ENCODE data around the gene NRF1.
"Not testable (repeated sequence)": the region's sequence is repeated elsewhere in the genome, so short reads cannot be mapped to it uniquely, and the experiment has no call there.

Gene NRF1

GRCh38 chr7:129784783-129785684, 173.5 kb downstream of the NRF1 start:
- no peak for DNase-seq

DNA sequence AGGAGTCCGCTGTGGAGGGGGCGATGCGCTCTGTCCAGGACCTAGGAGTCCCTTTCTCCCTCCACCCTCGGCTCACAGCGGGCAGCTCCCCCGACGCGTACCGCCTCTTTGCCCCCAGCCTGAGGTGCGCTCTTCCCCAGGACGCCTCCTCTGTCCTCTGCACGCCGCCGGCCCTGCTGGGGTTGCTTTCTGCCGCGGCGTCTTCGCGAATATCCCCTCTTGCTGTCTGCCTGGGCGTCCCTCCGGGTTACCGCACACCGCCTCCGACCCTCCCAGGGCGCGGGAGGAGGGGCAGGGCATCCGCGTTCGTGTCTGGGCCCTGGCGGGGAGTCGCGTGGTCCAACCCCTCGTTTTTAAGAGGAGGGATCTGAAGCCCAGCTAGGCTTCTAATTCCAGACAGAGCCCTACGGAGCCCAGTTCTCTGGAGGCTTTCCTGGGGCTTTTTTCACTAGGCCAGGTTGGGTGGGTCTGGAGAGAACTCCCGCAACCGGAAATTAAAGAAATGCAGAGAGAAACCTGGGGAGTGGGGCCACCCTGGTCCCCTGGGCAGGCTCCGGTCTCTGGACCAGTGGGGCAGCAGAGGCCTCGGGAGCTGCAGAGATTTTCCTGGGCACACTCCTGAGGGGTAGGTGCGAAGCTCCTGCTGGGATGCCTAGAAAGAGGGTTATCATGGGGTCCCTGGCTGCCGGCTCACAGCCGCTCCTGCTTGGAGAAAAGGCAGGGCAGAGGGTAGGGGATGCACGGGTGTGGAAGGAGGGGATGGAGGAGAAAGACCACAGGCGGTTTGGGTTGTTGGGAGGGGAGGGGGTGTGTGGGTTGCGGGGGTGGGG, 174.4 kb downstream of the NRF1 start:
- DNase-seq: no peak

- DNase-seq: no peak
These were observed 175.5 kb downstream of the NRF1 start for GRCh38 chr7:129786825-129787563.

DNA sequence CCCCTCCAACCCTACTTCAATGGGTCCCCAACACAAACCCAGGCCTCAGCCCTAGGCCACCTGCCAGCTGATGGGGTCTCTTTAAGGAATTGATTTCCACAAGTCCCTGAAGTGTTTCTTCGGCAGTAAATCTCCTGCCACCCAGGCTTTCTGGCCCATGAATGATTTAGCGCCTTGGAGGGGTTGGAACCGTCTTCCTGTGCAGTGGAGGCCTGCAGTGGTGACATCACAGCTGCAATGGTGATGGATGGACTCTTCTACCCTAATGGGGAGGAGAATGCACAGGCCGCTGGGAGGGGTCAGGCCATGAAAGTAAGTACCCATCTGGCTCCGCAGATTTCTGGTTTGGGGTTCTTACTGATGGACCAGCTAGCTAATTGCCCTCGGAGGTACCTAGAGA, 177.5 kb downstream of the NRF1 start:
- no peak for DNase-seq

- DNase-seq: no peak
These were observed 178.1 kb downstream of the NRF1 start for GRCh38 chr7:129789652-129790051.

DNA sequence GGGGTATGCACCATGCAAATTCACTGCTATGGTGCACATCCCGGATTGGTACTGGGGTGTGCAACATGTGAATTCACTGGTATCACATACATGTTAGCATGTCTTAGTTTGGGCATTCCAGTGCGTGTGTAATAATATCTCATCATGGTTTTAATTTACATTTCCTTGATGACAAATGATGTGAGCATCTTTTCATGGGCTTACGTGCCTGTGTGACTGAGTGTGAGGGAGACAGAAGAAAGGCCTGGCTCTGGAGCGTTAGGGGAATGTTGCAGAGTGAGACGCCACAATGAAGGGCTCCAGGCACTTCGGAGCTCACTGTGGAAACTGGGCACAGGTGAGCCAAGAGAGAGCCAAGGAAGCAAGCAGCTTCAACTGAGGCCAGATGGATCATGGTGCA, 178.6 kb downstream of the NRF1 start:
- no peak for DNase-seq

DNA sequence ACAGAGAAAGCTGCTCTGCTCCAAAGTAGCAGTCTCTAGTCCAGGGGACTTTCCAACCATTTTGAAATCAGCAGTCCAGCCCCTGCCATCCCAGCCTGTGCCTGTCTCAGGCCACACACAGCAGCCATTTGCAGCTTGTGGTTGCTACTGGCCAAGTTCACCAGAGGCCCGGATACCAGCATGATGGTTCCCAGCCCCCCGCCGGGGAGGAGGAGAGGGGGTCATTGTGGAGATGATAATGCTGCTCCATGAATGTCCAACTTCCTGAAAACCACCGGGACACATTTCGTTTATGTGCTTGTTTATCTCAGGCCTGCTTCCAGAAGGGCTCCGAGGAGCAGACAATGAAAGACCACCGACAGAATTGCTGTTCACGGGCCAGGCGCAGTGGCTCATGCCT, 181.2 kb downstream of the NRF1 start:
- DNase-seq: no peak

- no peak for DNase-seq
These were observed 182.2 kb downstream of the NRF1 start for GRCh38 chr7:129793506-129794310.

DNA sequence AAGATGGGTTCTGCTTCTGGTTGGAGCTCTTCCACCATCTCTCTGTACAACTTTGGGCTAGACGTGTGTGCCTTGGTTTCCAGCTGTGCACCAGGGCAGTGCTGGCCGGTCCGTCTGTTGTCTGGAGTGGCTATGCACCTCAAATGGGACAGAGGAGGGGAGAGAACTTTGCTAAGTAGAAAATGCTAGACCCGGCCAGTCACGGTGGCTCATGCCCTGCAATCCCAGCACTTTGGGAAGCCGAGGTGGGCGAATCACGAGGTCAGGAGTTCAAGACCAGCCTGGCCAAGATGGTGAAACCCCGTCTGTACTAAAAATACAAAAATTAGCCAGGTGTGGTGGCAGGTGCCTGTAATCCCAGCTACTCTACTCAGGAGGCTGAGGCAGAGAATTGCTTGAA, 182.9 kb downstream of the NRF1 start:
- not testable (repeated sequence) for DNase-seq

GRCh38 chr7:129796186-129796775, 184.8 kb downstream of the NRF1 start:
- DNase-seq: no peak

DNA sequence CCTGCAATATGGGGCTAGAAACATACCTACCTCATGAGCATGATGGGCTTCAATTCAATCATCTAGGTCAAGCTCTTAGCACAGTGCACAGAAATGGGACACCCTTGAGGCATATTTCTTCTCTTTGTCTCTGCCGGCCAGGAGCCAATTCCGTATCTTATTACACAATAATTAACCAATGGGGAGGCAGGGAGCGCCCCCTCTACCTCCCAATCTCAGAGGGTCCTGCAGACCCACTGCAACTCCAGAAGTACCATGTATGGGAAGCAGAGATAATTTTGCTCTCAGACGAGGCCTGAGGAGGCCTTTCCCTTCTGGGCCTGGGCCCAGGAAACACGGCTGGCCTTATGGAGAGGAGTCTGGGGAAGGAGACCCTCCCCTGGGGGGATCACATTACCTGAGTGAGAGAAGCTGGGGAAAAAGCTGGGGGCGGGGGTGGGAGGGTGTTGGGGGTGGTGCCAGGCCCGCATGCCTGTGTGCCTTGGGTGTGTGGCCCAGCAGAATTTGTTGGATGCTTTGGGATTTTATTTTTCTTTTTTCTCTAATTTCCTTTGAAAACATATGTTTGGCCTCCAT, 185.8 kb downstream of the NRF1 start:
- no peak for DNase-seq

DNA sequence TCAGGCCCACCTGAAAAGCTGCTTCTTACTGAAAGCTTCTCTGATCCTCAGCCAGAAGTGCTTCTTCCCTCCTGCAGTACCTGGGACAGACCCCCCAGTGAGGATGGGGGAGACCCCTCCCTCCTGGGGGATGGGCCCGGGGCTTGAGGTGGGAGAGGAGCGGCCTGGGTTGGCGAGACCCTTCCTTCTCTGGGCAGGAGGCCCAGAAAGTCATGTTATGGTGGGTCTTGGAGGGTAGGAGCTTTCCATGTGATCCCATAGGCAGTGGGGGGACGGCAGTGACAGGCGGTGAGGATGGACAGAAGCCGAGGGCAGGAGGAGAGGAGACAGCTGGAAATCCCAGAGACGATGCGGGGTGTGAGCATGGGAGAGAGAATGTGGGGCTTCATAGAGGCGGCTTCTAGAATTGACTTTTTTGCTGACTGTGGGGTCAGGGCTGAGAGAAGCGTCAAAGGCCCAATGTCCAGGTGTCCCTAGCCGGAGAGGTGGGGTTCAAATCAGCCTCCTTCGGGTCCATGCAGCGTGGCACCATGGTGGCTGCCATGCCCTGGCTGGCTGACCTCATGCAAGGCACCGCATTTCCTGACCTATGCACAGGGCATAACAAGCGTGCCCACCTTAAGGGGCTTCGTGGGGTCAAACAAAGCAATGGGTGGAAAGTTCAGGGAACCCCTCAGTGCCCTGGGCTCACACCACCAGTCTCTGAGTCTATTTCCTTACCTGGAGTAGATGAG, 187.3 kb downstream of the NRF1 start:
- no peak for DNase-seq

GRCh38 chr7:129799350-129799955, 187.9 kb downstream of the NRF1 start:
- DNase-seq: no peak

GRCh38 chr7:129800901-129801300, 189.4 kb downstream of the NRF1 start:
- no peak for DNase-seq

DNA sequence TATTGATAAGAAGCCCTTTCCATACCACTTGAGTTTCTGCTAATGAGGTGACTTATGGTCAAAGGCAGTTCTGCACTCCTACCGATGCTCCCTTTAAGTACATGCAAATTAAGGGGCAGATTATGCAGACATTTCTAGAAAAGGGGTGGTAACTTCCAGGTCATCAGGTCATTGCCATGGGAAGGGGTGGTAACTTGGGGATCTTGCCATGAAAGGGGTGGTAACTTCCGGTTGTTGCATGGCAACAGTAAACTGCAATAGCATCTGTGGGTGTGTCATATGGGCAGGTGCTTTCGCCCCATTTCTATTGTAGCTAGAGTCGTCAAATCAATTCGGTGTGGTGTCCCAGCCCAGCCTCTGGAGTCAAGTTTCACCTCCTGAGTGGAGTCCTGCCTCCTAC, 190.4 kb downstream of the NRF1 start:
- DNase-seq: no peak

DNA sequence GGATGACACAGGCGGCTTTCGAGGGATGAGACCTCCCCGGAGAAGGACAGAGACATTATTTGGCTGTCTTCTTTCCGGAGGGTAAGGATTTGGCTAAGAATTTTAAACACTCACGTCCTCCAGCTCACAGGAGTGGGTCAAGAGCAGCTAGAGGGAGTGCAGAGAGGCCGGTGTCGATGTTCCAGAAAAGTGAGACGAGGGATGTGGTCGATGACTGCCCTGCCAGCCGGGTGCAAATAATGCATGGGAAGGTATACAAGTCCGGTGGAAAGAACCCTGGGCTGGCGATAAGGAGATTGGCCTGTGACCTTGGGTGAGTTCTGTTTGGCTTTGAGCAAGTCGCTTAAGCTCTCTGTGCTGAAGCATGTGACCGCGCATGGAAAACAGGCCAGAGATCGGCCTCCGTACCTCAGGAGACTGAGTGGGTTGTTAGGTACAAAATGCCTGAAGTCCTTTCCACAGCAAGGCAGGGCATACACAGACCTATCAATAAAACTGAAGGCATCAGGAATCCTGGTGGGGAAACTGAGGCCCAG, 192.1 kb downstream of the NRF1 start:
- no peak for DNase-seq

GRCh38 chr7:129804111-129804889, 192.8 kb downstream of the NRF1 start:
- no peak for DNase-seq

GRCh38 chr7:129804890-129805719, 193.6 kb downstream of the NRF1 start:
- DNase-seq: no peak

All from stimulated activated CD4-positive, alpha-beta T cell treated with anti-CD3 and anti-CD28 coated beads, Interleukin-2, amount 100 ng/mL, for 24 hours (primary cell).